HepG2 (cell line): Measurements from ENCODE around the gene INO80C. TPM values are rescaled to one million over a fixed set of nuclear protein-coding genes. Genes with fewer than 3 reads are reported as not detected.

Experiments used
- CREM ChIP-seq, 2 experiments: sonication (generic) in 1 of 2; formaldehyde crosslinking in 1 of 2; IDR thresholded peaks; 2 replicates each; pipeline versions ENCODE4 v1.4.0 to v1.6.1; 2016 to 2020; ENCODE audit warnings: antibody characterized with exemption in 1 of 2, mild to moderate bottlenecking in 1 of 2, missing genetic modification reagents in 1 of 2
- EEA1 ChIP-seq: sonication (generic); formaldehyde crosslinking; IDR thresholded peaks from 2 replicates; pipeline ENCODE4 v1.5.1; 2020; ENCODE audit warnings: mild to moderate bottlenecking, missing genetic modification reagents, borderline replicate concordance
- FOSL1 ChIP-seq: sonication (generic); formaldehyde crosslinking; IDR thresholded peaks from 2 replicates; pipeline ENCODE4 v1.9.0; 2021; ENCODE audit warnings: missing genetic modification reagents, borderline replicate concordance
- ISX ChIP-seq: sonication (generic); formaldehyde crosslinking; conservative IDR thresholded peaks from 2 replicates; pipeline ENCODE4 v1.5.0; 2020; ENCODE audit warnings: missing genetic modification reagents
- MAFG ChIP-seq: sonication (generic); formaldehyde crosslinking; IDR thresholded peaks from 2 replicates; pipeline ENCODE4 v1.5.1; 2020; ENCODE audit warnings: mild to moderate bottlenecking, missing genetic modification reagents
- MIER2 ChIP-seq: IDR thresholded peaks from 2 replicates; pipeline ENCODE4 v1.6.1; 2016; ENCODE audit warnings: missing biosample characterization, missing genetic modification reagents
- PAX8 ChIP-seq: sonication (generic); formaldehyde crosslinking; IDR thresholded peaks from 2 replicates; pipeline ENCODE4 v1.8.0; 2022; ENCODE audit warnings: mild to moderate bottlenecking, missing genetic modification reagents, borderline replicate concordance
- SALL1 ChIP-seq: sonication (generic); formaldehyde crosslinking; IDR thresholded peaks from 2 replicates; pipeline ENCODE4 v1.8.0; 2022; ENCODE audit warnings: mild to moderate bottlenecking, missing genetic modification reagents
- SATB2 ChIP-seq: sonication (generic); formaldehyde crosslinking; IDR thresholded peaks from 2 replicates; pipeline ENCODE4 v1.5.0; 2020; ENCODE audit warnings: missing genetic modification reagents
- SMAD3 ChIP-seq: sonication (generic); formaldehyde crosslinking; IDR thresholded peaks from 2 replicates; pipeline ENCODE4 v1.4.0; 2020; ENCODE audit warnings: missing genetic modification reagents
- SMC3 ChIP-seq: IDR thresholded peaks from 2 replicates; pipeline ENCODE4 v1.6.1; 2011; ENCODE audit warnings: low read length, improper control_type of control experiment
- SP5 ChIP-seq: IDR thresholded peaks from 2 replicates; pipeline ENCODE4 v1.6.1; 2016; ENCODE audit warnings: low read depth, borderline replicate concordance
- SUZ12 ChIP-seq: fragments of 150-350 bp; IDR thresholded peaks from 2 replicates; pipeline ENCODE4 v1.6.1; 2014; ENCODE audit warnings: low read depth, low read length
- WIZ ChIP-seq: sonication (generic); formaldehyde crosslinking; IDR thresholded peaks from 2 replicates; pipeline ENCODE4 v1.5.1; 2020; ENCODE audit warnings: mild to moderate bottlenecking, missing genetic modification reagents
- ZNF263 ChIP-seq: sonication (generic); formaldehyde crosslinking; IDR thresholded peaks from 2 replicates; pipeline ENCODE4 v1.4.0; 2020; ENCODE audit warnings: missing genetic modification reagents
- ZNF337 ChIP-seq: sonication (generic); formaldehyde crosslinking; IDR thresholded peaks from 2 replicates; pipeline ENCODE4 v1.5.1; 2020; ENCODE audit warnings: missing genetic modification reagents, low read depth, mild to moderate bottlenecking, borderline replicate concordance
- ZNF446 ChIP-seq: sonication (generic); formaldehyde crosslinking; IDR thresholded peaks from 2 replicates; pipeline ENCODE4 v1.5.0; 2020; ENCODE audit warnings: mild to moderate bottlenecking, missing genetic modification reagents
- ZNF629 ChIP-seq: sonication (generic); formaldehyde crosslinking; conservative IDR thresholded peaks from 2 replicates; pipeline ENCODE4 v1.5.0; 2020; ENCODE audit warnings: missing genetic modification reagents
- ZNF644 ChIP-seq: IDR thresholded peaks from 2 replicates; pipeline ENCODE4 v1.6.1; 2016; ENCODE audit warnings: low read depth
- ZNF7 ChIP-seq: IDR thresholded peaks from 2 replicates; pipeline ENCODE4 v1.6.1; 2016; ENCODE audit warnings: missing biosample characterization, missing genetic modification reagents
- ZNF709 ChIP-seq: sonication (generic); formaldehyde crosslinking; IDR thresholded peaks from 2 replicates; pipeline ENCODE4 v1.5.0; 2020; ENCODE audit warnings: mild to moderate bottlenecking, missing genetic modification reagents
- ZNF761 ChIP-seq: sonication (generic); formaldehyde crosslinking; conservative IDR thresholded peaks from 2 replicates; pipeline ENCODE4 v1.4.0; 2020; ENCODE audit warnings: mild to moderate bottlenecking, missing genetic modification reagents
- polyA plus RNA-seq, 8 experiments: library from polyadenylated mRNA; depleted of rRNA in 3 of 8; stranded (reverse) in 7 of 8; unstranded in 1 of 8; fragments of >200 nt; fragmentation: Illumina TruSeq in 4 of 8; extraction: Trizol in 4 of 8; gene quantifications; 2 replicates each; pipeline versions ENCODE4 v1.2.1 to v1.2.3, GENCODE V29; 2011 to 2016; ENCODE audit warnings: low read depth in 4 of 8, missing spikeins in 1 of 8, mixed read lengths in 1 of 8; ENCODE audit not compliant: insufficient read depth in 1 of 8
- total RNA-seq, 5 experiments: library from RNA; depleted of rRNA; stranded (reverse); fragments of >200 nt; fragmentation: Illumina TruSeq; extraction: Trizol; gene quantifications; 2 replicates each; pipeline ENCODE4 v1.2.3, GENCODE V29; 2016; ENCODE audit warnings: low read depth in 1 of 5
- TF ChIP-seq, protein P1 (sequence below): sonication (generic); formaldehyde crosslinking; IDR thresholded peaks from 2 replicates; pipeline ENCODE4 v1.5.1; 2020; ENCODE audit warnings: mild to moderate bottlenecking, missing genetic modification reagents, borderline replicate concordance
- TF ChIP-seq, protein P2 (sequence below): sonication (generic); formaldehyde crosslinking; IDR thresholded peaks from 2 replicates; pipeline ENCODE4 v1.5.1; 2020; ENCODE audit warnings: missing genetic modification reagents, mild to moderate bottlenecking, borderline replicate concordance
- TF ChIP-seq, protein P3 (sequence below): sonication (generic); formaldehyde crosslinking; IDR thresholded peaks from 2 replicates; pipeline ENCODE4 v1.5.0; 2020; ENCODE audit warnings: missing genetic modification reagents
- TF ChIP-seq, protein P4 (sequence below): IDR thresholded peaks from 2 replicates; pipeline ENCODE4 v1.6.1; 2012; ENCODE audit warnings: inconsistent platforms
- TF ChIP-seq, protein P5 (sequence below): sonication (generic); formaldehyde crosslinking; IDR thresholded peaks from 2 replicates; pipeline ENCODE4 v1.5.0; 2020; ENCODE audit warnings: mild to moderate bottlenecking, missing genetic modification reagents, moderate library complexity

INO80C gene
- total and polyA plus RNA-seq, 2 of the 13 experiments (the other 11 are each of a cell fraction or from before 2014, with no cell fraction given), result 8.2 to 15.4 TPM

DNA sequence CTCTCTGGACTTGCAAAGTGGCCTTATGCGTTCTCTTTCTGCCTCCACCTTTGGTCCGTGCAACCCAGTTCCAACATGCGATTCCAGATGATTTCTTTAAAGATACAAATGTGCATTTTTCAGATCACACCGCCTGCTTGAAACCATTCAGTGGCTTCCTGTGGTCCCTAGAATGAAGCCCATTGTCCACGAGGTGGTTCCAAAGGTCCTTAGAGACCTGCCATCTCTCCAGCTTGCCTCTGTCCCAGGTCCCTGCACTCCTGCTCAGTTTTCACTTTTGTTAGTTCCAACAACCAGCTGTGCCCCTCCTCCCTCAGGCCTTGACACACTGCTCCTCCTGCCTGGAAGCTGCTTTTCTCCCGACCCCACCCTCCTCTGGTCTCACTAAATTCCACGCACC, 3.6 kb upstream of the INO80C start (continued):
- TF ChIP-seq MAFG, result no peak
- TF ChIP-seq, protein P1, sequence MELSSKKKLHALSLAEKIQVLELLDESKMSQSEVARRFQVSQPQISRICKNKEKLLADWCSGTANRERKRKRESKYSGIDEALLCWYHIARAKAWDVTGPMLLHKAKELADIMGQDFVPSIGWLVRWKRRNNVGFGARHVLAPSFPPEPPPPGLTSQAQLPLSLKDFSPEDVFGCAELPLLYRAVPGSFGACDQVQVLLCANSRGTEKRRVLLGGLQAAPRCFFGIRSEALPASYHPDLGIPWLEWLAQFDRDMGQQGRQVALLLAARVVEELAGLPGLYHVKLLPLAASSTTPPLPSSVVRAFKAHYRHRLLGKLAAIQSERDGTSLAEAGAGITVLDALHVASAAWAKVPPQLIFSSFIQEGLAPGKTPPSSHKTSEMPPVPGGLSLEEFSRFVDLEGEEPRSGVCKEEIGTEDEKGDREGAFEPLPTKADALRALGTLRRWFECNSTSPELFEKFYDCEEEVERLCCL (CRISPR knock-in tag), result no peak
- TF ChIP-seq SMC3, result 0 out of 2 replicates have a peak, but pooled peaks have one; percentile 4
- TF ChIP-seq, protein P2, sequence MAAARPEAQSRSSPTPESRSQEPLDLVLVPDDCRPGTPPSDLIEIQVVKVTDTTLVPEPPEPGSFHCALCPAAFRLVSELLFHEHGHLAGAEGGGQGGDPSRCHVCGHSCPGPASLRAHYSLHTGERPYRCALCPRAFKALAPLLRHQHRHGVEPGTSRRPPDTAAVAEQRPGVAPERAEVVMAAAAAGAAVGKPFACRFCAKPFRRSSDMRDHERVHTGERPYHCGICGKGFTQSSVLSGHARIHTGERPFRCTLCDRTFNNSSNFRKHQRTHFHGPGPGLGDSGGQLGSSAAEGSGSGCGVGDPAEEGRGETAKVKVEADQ (CRISPR knock-in tag), result no peak
- TF ChIP-seq ZNF7, result no peak
- TF ChIP-seq ZNF337, result no peak
- TF ChIP-seq CREM (IDR thresholded peaks at IDR 0.05), result no peak
- no peak for TF ChIP-seq CREM (CRISPR knock-in tag; IDR thresholded peaks at IDR 0.05)
- peak; percentile 44; the same call in 1 of the 2 replicates for TF ChIP-seq SALL1
- TF ChIP-seq ISX (CRISPR knock-in tag), result no peak
- no peak for TF ChIP-seq FOSL1 (CRISPR knock-in tag)
- TF ChIP-seq ZNF446, result no peak
- TF ChIP-seq ZNF644 (CRISPR knock-in tag), result peak; percentile 35; the same call in 1 of the 2 replicates
- TF ChIP-seq MIER2 (CRISPR knock-in tag), result 0 out of 2 replicates have a peak, but pooled peaks have one; percentile 54
- TF ChIP-seq, protein P3, sequence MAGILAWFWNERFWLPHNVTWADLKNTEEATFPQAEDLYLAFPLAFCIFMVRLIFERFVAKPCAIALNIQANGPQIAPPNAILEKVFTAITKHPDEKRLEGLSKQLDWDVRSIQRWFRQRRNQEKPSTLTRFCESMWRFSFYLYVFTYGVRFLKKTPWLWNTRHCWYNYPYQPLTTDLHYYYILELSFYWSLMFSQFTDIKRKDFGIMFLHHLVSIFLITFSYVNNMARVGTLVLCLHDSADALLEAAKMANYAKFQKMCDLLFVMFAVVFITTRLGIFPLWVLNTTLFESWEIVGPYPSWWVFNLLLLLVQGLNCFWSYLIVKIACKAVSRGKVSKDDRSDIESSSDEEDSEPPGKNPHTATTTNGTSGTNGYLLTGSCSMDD (CRISPR knock-in tag), result no peak
- TF ChIP-seq SATB2 (CRISPR knock-in tag), result no peak
- TF ChIP-seq WIZ (CRISPR knock-in tag), result 0 out of 2 replicates have a peak, but pooled peaks have one; percentile 37
- TF ChIP-seq PAX8 (CRISPR knock-in tag), result no peak
- TF ChIP-seq SMAD3, result no peak
- peak; percentile 74 for TF ChIP-seq ZNF263 (CRISPR knock-in tag)
- TF ChIP-seq ZNF761 (CRISPR knock-in tag), result no peak
- no peak for TF ChIP-seq EEA1 (CRISPR knock-in tag)
- TF ChIP-seq ZNF629 (CRISPR knock-in tag), result 0 out of 2 replicates have a peak, but pooled peaks have one; percentile 14
- TF ChIP-seq, protein P4, sequence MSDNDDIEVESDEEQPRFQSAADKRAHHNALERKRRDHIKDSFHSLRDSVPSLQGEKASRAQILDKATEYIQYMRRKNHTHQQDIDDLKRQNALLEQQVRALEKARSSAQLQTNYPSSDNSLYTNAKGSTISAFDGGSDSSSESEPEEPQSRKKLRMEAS, result peak; percentile 51; the same call in 1 of the 2 replicates
- no peak for TF ChIP-seq SP5
- no peak for TF ChIP-seq SUZ12
- no peak for TF ChIP-seq ZNF709
- TF ChIP-seq, protein P5, sequence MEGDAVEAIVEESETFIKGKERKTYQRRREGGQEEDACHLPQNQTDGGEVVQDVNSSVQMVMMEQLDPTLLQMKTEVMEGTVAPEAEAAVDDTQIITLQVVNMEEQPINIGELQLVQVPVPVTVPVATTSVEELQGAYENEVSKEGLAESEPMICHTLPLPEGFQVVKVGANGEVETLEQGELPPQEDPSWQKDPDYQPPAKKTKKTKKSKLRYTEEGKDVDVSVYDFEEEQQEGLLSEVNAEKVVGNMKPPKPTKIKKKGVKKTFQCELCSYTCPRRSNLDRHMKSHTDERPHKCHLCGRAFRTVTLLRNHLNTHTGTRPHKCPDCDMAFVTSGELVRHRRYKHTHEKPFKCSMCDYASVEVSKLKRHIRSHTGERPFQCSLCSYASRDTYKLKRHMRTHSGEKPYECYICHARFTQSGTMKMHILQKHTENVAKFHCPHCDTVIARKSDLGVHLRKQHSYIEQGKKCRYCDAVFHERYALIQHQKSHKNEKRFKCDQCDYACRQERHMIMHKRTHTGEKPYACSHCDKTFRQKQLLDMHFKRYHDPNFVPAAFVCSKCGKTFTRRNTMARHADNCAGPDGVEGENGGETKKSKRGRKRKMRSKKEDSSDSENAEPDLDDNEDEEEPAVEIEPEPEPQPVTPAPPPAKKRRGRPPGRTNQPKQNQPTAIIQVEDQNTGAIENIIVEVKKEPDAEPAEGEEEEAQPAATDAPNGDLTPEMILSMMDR, result 0 out of 2 replicates have a peak, but pooled peaks have one; percentile 39
